Fibroblast of mammary gland (primary cell): ENCODE data around the gene PLD1.

Experiments
- DNase-seq: peaks from one replicate; pipeline ENCODE4 v3.0.0-alpha.2; 2010; ENCODE audit warnings: low read depth
- H3K4me3 ChIP-seq: 2 replicates; pipeline ENCODE4 v1.5.1; 2011; ENCODE audit warnings: low read depth, mild to moderate bottlenecking, low read length, moderate library complexity; ENCODE audit not compliant: control insufficient read depth
- TF ChIP-seq, protein P1 (sequence below): conservative IDR thresholded peaks from 2 replicates; pipeline ENCODE4 v1.5.1; 2011; ENCODE audit warnings: low read depth, low read length, inconsistent platforms; ENCODE audit not compliant: control insufficient read depth, insufficient read depth

Gene PLD1

GRCh38 chr3:171710359-171710758 lies 99.9 kb downstream of the PLD1 start:
- TF ChIP-seq, protein P1, sequence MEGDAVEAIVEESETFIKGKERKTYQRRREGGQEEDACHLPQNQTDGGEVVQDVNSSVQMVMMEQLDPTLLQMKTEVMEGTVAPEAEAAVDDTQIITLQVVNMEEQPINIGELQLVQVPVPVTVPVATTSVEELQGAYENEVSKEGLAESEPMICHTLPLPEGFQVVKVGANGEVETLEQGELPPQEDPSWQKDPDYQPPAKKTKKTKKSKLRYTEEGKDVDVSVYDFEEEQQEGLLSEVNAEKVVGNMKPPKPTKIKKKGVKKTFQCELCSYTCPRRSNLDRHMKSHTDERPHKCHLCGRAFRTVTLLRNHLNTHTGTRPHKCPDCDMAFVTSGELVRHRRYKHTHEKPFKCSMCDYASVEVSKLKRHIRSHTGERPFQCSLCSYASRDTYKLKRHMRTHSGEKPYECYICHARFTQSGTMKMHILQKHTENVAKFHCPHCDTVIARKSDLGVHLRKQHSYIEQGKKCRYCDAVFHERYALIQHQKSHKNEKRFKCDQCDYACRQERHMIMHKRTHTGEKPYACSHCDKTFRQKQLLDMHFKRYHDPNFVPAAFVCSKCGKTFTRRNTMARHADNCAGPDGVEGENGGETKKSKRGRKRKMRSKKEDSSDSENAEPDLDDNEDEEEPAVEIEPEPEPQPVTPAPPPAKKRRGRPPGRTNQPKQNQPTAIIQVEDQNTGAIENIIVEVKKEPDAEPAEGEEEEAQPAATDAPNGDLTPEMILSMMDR, result no peak
- H3K4me3 ChIP-seq, result no peak overlapping the region
- no peak for DNase-seq

- no peak overlapping the region for H3K4me3 ChIP-seq
- no peak for DNase-seq
- TF ChIP-seq, protein P1, result no peak
Measured at GRCh38 chr3:171704814-171705213, 105.5 kb downstream of the PLD1 start.

GRCh38 chr3:171704002-171704401 lies 106.3 kb downstream of the PLD1 start:
- TF ChIP-seq, protein P1, result peak; percentile 71
- DNase-seq, result peak; percentile 60
- H3K4me3 ChIP-seq, result no peak overlapping the region

GRCh38 chr3:171703144-171703543 lies 107.1 kb downstream of the PLD1 start:
- DNase-seq, result no peak
- TF ChIP-seq, protein P1, result no peak
- H3K4me3 ChIP-seq, result no peak overlapping the region

- TF ChIP-seq, protein P1, result no peak
- no peak for DNase-seq
- H3K4me3 ChIP-seq, result no peak overlapping the region
Measured at GRCh38 chr3:171700653-171701052, 109.6 kb downstream of the PLD1 start.

GRCh38 chr3:171700157-171700556 lies 110.1 kb downstream of the PLD1 start:
- no peak for DNase-seq
- TF ChIP-seq, protein P1, result no peak

DNA sequence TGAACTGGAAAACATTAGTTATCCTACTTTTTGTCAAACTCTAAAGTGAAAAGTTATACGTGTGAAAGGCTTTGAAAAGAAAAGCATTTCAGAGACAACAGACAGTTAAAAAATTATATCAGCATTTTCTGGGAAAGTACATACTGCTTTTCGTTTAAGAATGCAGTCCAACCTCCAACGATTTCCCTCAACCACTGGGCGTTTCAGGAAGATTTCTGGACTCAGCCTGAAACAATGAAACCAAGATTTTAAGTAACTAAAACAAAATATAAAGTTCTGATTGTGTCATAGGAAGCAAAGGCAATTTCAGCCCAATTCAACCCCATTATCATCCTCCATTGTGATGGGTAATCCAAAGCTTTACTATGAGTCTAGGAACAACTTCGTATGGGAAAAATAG lies 110.7 kb downstream of the PLD1 start:
- no peak overlapping the region for H3K4me3 ChIP-seq
- DNase-seq, result no peak
- TF ChIP-seq, protein P1, result no peak

More at GRCh38 chr3:171700157-171700556, 110.1 kb downstream of the PLD1 start:
- H3K4me3 ChIP-seq, result no peak overlapping the region
